ENCODE results near the gene KCNJ14. TPM values are rescaled to one million over a fixed set of nuclear protein-coding genes. Genes with fewer than 3 reads are reported as not detected.

Gene KCNJ14
- polyA plus RNA-seq, 1 experiment = 0.20 TPM

- H3K9me3 ChIP-seq (ENCODE audit: control insufficient read depth, insufficient read depth, low read length) = no peaks in the 10 kb centered on the region; the same call in 1 of the 2 replicates
- ChIA-PET POLR2A (no interaction called here), CTCF (no interaction called here)
- no peak overlapping the region for H3K27ac ChIP-seq (ENCODE audit: low read depth, low read length)
- no peak overlapping the region for H3K4me3 ChIP-seq (ENCODE audit: low read depth, low read length)
- no peaks in the 10 kb centered on the region for H3K27me3 ChIP-seq (ENCODE audit: control insufficient read depth, insufficient read depth, low read length)
- TF ChIP-seq CTCF (IDR thresholded peaks at IDR 0.05; ENCODE audit: low read depth, low read length) = no peak
- DNase-seq (ENCODE audit: low read depth, low spot score) = no peak
Measured at GRCh38 chr19:48415806-48416221, 39.6 kb upstream of the KCNJ14 start.

GRCh38 chr19:48417421-48417820, 38.0 kb upstream of the KCNJ14 start:
- H3K27me3 ChIP-seq (ENCODE audit: control insufficient read depth, insufficient read depth, low read length) = no peaks in the 10 kb centered on the region
- H3K9me3 ChIP-seq (ENCODE audit: control insufficient read depth, insufficient read depth, low read length) = no peaks in the 10 kb centered on the region; the same call in 1 of the 2 replicates
- no peak for TF ChIP-seq CTCF (IDR thresholded peaks at IDR 0.05; ENCODE audit: low read depth, low read length)
- H3K4me3 ChIP-seq (ENCODE audit: low read depth, low read length) = no peak overlapping the region
- H3K27ac ChIP-seq (ENCODE audit: low read depth, low read length) = no peak overlapping the region
- DNase-seq (ENCODE audit: low read depth, low spot score) = no peak
- CTCF ChIA-PET = interaction anchor here (1.6 kb wide), 1 partner anchor 26 kb away, joined by 4 read pairs; the partner anchor contains the start of gene KDELR1
- POLR2A ChIA-PET = no interaction called here

DNA sequence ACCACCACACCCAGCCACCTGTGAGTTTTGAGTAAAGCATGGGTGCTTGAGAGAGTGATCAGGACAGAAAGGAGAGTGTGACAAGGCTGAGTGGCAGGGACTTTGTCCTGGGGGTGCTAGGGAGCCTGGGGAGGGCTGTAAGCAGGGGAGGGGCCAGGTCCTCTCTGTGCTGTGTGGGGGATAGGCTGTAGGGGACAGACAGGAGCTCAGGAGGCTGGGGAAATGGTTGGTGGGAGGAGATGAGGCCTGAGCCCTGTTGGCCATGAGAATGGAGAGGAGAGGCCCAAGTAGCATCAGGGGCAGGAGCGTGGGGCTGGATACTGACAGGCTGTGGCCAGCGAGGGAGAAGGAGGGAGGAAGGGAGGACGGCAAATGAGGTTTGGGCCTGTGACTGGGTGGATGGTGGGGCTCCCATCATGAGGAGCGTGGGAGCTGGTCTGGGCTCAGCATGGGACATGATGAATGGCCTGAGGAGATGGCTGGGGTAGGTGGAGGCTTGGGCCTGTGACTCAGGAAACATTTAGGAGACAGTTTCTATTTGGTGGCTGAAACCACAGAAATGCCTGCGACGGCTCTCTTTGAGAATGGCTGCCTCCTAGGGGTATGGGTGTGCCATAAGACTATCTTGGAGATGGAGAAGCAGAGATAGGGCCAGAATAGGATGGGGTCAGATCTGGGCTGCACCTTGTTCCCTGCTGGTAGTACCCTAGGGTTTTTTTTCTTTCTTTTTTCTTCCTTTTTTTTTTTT, 36.9 kb upstream of the KCNJ14 start:
- H3K9me3 ChIP-seq (ENCODE audit: control insufficient read depth, insufficient read depth, low read length) = no peaks in the 10 kb centered on the region; the same call in 1 of the 2 replicates
- no peak overlapping the region for H3K27ac ChIP-seq (ENCODE audit: low read depth, low read length)
- ChIA-PET POLR2A (no interaction called here), CTCF (interaction anchor here (0.6 to 1.1 kb wide), 2 partner anchors 26 to 75 kb away, joined by 3 read pairs; no protein-coding TSS in a partner anchor)
- no peaks in the 10 kb centered on the region for H3K27me3 ChIP-seq (ENCODE audit: control insufficient read depth, insufficient read depth, low read length)
- TF ChIP-seq CTCF (IDR thresholded peaks at IDR 0.05; ENCODE audit: low read depth, low read length) = peak; percentile 15; the same call in 1 of the 2 replicates
- H3K4me3 ChIP-seq (ENCODE audit: low read depth, low read length) = no peak overlapping the region
- DNase-seq (ENCODE audit: low read depth, low spot score) = no peak

- TF ChIP-seq CTCF (IDR thresholded peaks at IDR 0.05; ENCODE audit: low read depth, low read length) = no peak
- Histone ChIP-seq H3K27me3 (ENCODE audit: control insufficient read depth, insufficient read depth, low read length) (no peaks in the 10 kb centered on the region), H3K27ac (ENCODE audit: low read depth, low read length) (no peak overlapping the region), H3K4me3 (ENCODE audit: low read depth, low read length) (no peak overlapping the region), H3K9me3 (ENCODE audit: control insufficient read depth, insufficient read depth, low read length) (no peaks in the 10 kb centered on the region; the same call in 1 of the 2 replicates)
- POLR2A ChIA-PET = interaction anchor here (1.7 kb wide), 1 partner anchor 28 kb away, joined by 4 read pairs; the partner anchor contains the start of gene KDELR1
- no peak for DNase-seq (ENCODE audit: low read depth, low spot score)
- CTCF ChIA-PET = interaction anchor here (0.6 to 1.1 kb wide), 2 partner anchors 26 to 929 kb away, joined by 3 read pairs; no protein-coding TSS in a partner anchor
Measured at GRCh38 chr19:48419158-48419920, 36.0 kb upstream of the KCNJ14 start.

Measured in AG04450 (cell line).